ENCODE results near the gene PRELP.

GRCh38 chr1:203456577-203456976 lies 19.0 kb upstream of the PRELP start:
- no peak for TF ChIP-seq CTCF (IDR thresholded peaks at IDR 0.05)
- TF ChIP-seq POLR2A (IDR thresholded peaks at IDR 0.05), result no peak
